Mesenteric fat pad (tissue), 1 donor: ENCODE measurements around the gene CYB5D1. TPM values are rescaled to one million over a fixed set of nuclear protein-coding genes. Genes with fewer than 3 reads are reported as not detected.

Source experiments
- total RNA-seq: library from RNA; stranded (reverse); fragmentation: NEBNext Ultra II Directional; extraction: Animal tissue kit (Norgen Biotek cat#: 25700); gene quantifications from one replicate; pipeline ENCODE4 v1.2.1, GENCODE V29; 2021
- donor health status: DM: yes; HTN: yes; CAD: no.

The CYB5D1 gene
- total RNA-seq, 1 donor from 2014 or later: 16.7 TPM

Other genes with a start within 250 kb of the CYB5D1 start
- 36.1 TPM for gene FXR2, start 243.1 kb upstream of the CYB5D1 start, total RNA-seq
- 73.6 TPM for gene SAT2, start 230.2 kb upstream of the CYB5D1 start, total RNA-seq
- gene SHBG, start 227.9 kb upstream of the CYB5D1 start, total RNA-seq: 0.71 TPM
- 1.4 TPM for gene ATP1B2, start 207.1 kb upstream of the CYB5D1 start, total RNA-seq
- 42.3 TPM for gene TP53, start 170.5 kb upstream of the CYB5D1 start, total RNA-seq
- 4.9 TPM for gene WRAP53, start 169.5 kb upstream of the CYB5D1 start, total RNA-seq
- gene EFNB3, start 152.8 kb upstream of the CYB5D1 start, total RNA-seq: 0.58 TPM
- gene DNAH2, start 140.3 kb upstream of the CYB5D1 start, total RNA-seq: 0.26 TPM
- gene KDM6B, start 23.8 kb upstream of the CYB5D1 start, total RNA-seq: 92.5 TPM
- 34.2 TPM for gene TMEM88, start 2.9 kb upstream of the CYB5D1 start, total RNA-seq
- 68.3 TPM for gene NAA38, start 444 bp upstream of the CYB5D1 start, total RNA-seq
- 40.9 TPM for gene CHD3, start 30.8 kb downstream of the CYB5D1 start, total RNA-seq
- gene RNF227, start 58.3 kb downstream of the CYB5D1 start, total RNA-seq: 0.80 TPM
- gene KCNAB3, start 71.9 kb downstream of the CYB5D1 start, total RNA-seq: 1.3 TPM
- gene TRAPPC1, start 73.9 kb downstream of the CYB5D1 start, total RNA-seq: 97.5 TPM
- gene CNTROB, start 74.2 kb downstream of the CYB5D1 start, total RNA-seq: 17.5 TPM
- gene GUCY2D, start 144.6 kb downstream of the CYB5D1 start, total RNA-seq: not detected
- gene ALOX15B, start 181.1 kb downstream of the CYB5D1 start, total RNA-seq: 2.9 TPM
- gene ALOX12B, start 229.7 kb downstream of the CYB5D1 start, total RNA-seq: not detected